BJ (cell line): Measurements from ENCODE around the gene AATK. TPM values are rescaled to one million over a fixed set of nuclear protein-coding genes. Genes with fewer than 3 reads are reported as not detected.

ENCODE experiments used
- CTCF ChIA-PET: fragments of 350-600 bp; formaldehyde crosslinking; extraction: SDS; loops from one replicate; lab custom pipeline; 2021; ENCODE audit warnings: antibody characterized with exemption, inconsistent platforms; lab: Yijun Ruan, JAX
- POLR2A ChIA-PET: fragments of 300-600 bp; sonication (Branson Sonifier 250); formaldehyde crosslinking; extraction: SDS; loops from one replicate; lab custom pipeline; 2021; ENCODE audit warnings: antibody characterized with exemption; lab: Charles Lee
- DNase-seq: peaks from one replicate; pipeline ENCODE4 v3.0.0-alpha.2; 2011; ENCODE audit warnings: low read depth
- H3K27me3 ChIP-seq: 2 replicates; pipeline ENCODE4 v1.6.0; 2011; ENCODE audit warnings: low read length; ENCODE audit not compliant: control insufficient read depth, insufficient read depth
- H3K36me3 ChIP-seq: 2 replicates; pipeline ENCODE4 v1.5.1; 2011; ENCODE audit warnings: low read length; ENCODE audit not compliant: control insufficient read depth, insufficient read depth
- H3K4me3 ChIP-seq: 2 replicates; pipeline ENCODE4 v1.5.1; 2011; ENCODE audit warnings: low read depth, mild to moderate bottlenecking, control low read depth, low read length
- polyA plus RNA-seq: library from polyadenylated mRNA; depleted of rRNA; stranded (reverse); fragments of >200 nt; gene quantifications from 2 replicates; pipeline ENCODE4 v1.2.3, GENCODE V29; 2011
- TF ChIP-seq, protein P1 (sequence below): IDR thresholded peaks from 2 replicates; pipeline ENCODE4 v1.5.1; 2011; ENCODE audit warnings: low read depth, mild to moderate bottlenecking, control low read depth, inconsistent platforms, low read length, moderate library complexity; ENCODE audit not compliant: insufficient read depth

Gene AATK
- polyA plus RNA-seq, 1 experiment = 0.29 TPM

- ChIA-PET POLR2A (no interaction called here), CTCF (interaction anchor here (1.4 to 9.4 kb wide), 3 partner anchors 11 to 68 kb away, joined by 6 to 176 read pairs (median 16); no protein-coding TSS in a partner anchor)
- Histone ChIP-seq H3K4me3 (no peak overlapping the region), H3K27me3 (no peaks in the 10 kb centered on the region), H3K36me3 (peaks cover 3% of the 10 kb centered on the region; the same call in 1 of the 2 replicates)
- TF ChIP-seq, protein P1, sequence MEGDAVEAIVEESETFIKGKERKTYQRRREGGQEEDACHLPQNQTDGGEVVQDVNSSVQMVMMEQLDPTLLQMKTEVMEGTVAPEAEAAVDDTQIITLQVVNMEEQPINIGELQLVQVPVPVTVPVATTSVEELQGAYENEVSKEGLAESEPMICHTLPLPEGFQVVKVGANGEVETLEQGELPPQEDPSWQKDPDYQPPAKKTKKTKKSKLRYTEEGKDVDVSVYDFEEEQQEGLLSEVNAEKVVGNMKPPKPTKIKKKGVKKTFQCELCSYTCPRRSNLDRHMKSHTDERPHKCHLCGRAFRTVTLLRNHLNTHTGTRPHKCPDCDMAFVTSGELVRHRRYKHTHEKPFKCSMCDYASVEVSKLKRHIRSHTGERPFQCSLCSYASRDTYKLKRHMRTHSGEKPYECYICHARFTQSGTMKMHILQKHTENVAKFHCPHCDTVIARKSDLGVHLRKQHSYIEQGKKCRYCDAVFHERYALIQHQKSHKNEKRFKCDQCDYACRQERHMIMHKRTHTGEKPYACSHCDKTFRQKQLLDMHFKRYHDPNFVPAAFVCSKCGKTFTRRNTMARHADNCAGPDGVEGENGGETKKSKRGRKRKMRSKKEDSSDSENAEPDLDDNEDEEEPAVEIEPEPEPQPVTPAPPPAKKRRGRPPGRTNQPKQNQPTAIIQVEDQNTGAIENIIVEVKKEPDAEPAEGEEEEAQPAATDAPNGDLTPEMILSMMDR = no peak
- no peak for DNase-seq
Measured at GRCh38 chr17:81091154-81091553, 74.9 kb downstream of the AATK start.

DNA sequence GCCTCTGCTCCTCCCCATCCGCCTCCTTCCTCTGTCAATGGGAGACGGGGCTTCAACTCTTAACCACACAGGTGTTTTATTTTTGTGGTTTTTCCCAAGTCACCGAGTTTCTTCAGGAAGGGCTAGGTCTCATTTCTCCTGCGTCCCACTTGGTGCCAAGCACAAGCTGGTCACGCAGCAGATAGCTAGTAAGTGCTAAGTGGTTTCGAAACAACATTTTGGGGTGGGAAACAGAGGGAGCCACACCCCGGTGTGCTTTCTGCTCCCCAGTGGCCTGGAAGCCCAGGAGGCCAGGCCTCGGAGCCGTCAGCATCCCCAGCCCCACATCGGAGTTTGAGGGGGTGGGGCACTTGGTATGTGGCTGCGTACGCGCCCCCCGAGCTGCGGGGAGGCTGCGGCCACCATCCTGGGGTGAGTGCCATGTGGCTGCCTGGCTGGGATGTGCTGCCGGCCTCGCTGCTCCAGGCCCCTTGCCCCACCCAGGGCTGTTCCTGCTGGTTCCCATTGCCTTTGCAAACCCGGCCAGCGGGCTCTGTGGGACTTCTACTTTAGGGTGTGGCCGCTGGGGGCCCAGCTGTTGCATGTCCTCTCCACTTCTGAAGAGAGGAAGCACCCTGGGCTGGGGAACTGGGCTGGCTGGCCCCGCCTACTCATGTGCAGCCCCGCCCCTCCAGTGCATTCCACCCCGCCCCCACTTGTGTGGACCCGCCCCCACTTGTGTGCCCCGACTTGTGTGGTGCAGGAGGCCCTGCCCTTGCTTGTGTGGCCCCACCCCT lies 75.5 kb downstream of the AATK start:
- no peak for DNase-seq
- POLR2A ChIA-PET = no interaction called here
- TF ChIP-seq, protein P1 = no peak
- no peaks in the 10 kb centered on the region for H3K27me3 ChIP-seq
- peaks cover 4% of the 10 kb centered on the region; the same call in 1 of the 2 replicates for H3K36me3 ChIP-seq
- CTCF ChIA-PET = interaction anchor here (1.4 kb wide), 1 partner anchor 67 kb away, joined by 6 read pairs; no protein-coding TSS in a partner anchor
- no peak overlapping the region for H3K4me3 ChIP-seq

- ChIA-PET POLR2A (no interaction called here), CTCF (interaction anchor here (2.0 to 2.3 kb wide), 2 partner anchors 23 to 63 kb away, joined by 6 to 7 read pairs; no protein-coding TSS in a partner anchor)
- Histone ChIP-seq H3K4me3 (no peak overlapping the region), H3K27me3 (no peaks in the 10 kb centered on the region), H3K36me3 (peaks cover 6% of the 10 kb centered on the region; the same call in 1 of the 2 replicates)
- no peak for DNase-seq
- TF ChIP-seq, protein P1 = no peak
Measured at GRCh38 chr17:81086789-81087551, 79.1 kb downstream of the AATK start.

- DNase-seq = no peak
- TF ChIP-seq, protein P1 = no peak
- no peaks in the 10 kb centered on the region for H3K27me3 ChIP-seq
- H3K4me3 ChIP-seq = no peak overlapping the region
- CTCF ChIA-PET = interaction anchor here (1.0 to 2.3 kb wide), 4 partner anchors 9 to 62 kb away, joined by 3 to 7 read pairs (median 4); no protein-coding TSS in a partner anchor
- POLR2A ChIA-PET = no interaction called here
- H3K36me3 ChIP-seq = peaks cover 7% of the 10 kb centered on the region; the same call in 1 of the 2 replicates
Measured at GRCh38 chr17:81085420-81085911, 80.6 kb downstream of the AATK start.
